GM23248 (cell line): Measurements from ENCODE around the gene VTCN1. TPM values are rescaled to one million over a fixed set of nuclear protein-coding genes. Genes with fewer than 3 reads are reported as not detected.
A peak's percentile ranks its signal among the peaks of the same experiment; 100 is the strongest.

Source experiments
- DNase-seq: peaks from one replicate; pipeline ENCODE4 v3.0.0-alpha.2; 2015
- H2AFZ ChIP-seq: fragments of 200-600 bp; sonication (generic); 2 replicates; pipeline ENCODE4 v1.6.1; 2016; ENCODE audit warnings: antibody characterized with exemption
- H3F3A ChIP-seq: fragments of 200-600 bp; sonication (generic); 2 replicates; pipeline ENCODE4 v1.6.1; 2016; ENCODE audit warnings: mild to moderate bottlenecking, antibody characterized with exemption, mixed run types; ENCODE audit not compliant: insufficient read depth
- H3K27ac ChIP-seq: fragments of 200-600 bp; sonication (generic); 2 replicates; pipeline ENCODE4 v1.5.1; 2016; ENCODE audit warnings: mild to moderate bottlenecking
- H3K27me3 ChIP-seq: fragments of 200-600 bp; sonication (generic); replicated peaks from 2 replicates; pipeline ENCODE4 v1.6.1; 2016; ENCODE audit warnings: mild to moderate bottlenecking; ENCODE audit not compliant: insufficient read depth
- H3K36me3 ChIP-seq: fragments of 200-600 bp; sonication (generic); 2 replicates; pipeline ENCODE4 v1.6.1; 2016; ENCODE audit warnings: low read depth, mild to moderate bottlenecking
- H3K4me1 ChIP-seq: fragments of 200-600 bp; sonication (generic); 2 replicates; pipeline ENCODE4 v1.6.1; 2016; ENCODE audit warnings: mild to moderate bottlenecking; ENCODE audit not compliant: insufficient read depth
- H3K4me2 ChIP-seq: fragments of 200-600 bp; sonication (generic); one replicate; pipeline ENCODE4 v1.6.1; 2016; ENCODE audit warnings: mild to moderate bottlenecking; ENCODE audit not compliant: unreplicated experiment
- H3K4me3 ChIP-seq: fragments of 200-600 bp; sonication (generic); 2 replicates; pipeline ENCODE4 v1.5.1; 2016; ENCODE audit warnings: mild to moderate bottlenecking
- H3K79me2 ChIP-seq: fragments of 200-600 bp; sonication (generic); 2 replicates; pipeline ENCODE4 v1.6.1; 2016; ENCODE audit warnings: mild to moderate bottlenecking; ENCODE audit not compliant: insufficient read depth
- H3K9ac ChIP-seq: fragments of 200-600 bp; sonication (generic); 2 replicates; pipeline ENCODE4 v1.6.1; 2016; ENCODE audit warnings: mild to moderate bottlenecking
- H3K9me2 ChIP-seq: fragments of 200-600 bp; sonication (generic); 2 replicates; pipeline ENCODE4 v1.6.1; 2016; ENCODE audit warnings: mixed run types, mild to moderate bottlenecking, moderate library complexity; ENCODE audit not compliant: insufficient read depth
- H3K9me3 ChIP-seq: fragments of 200-600 bp; sonication (generic); one replicate; pipeline ENCODE4 v1.6.1; 2017; ENCODE audit warnings: low read depth
- H4K20me1 ChIP-seq: fragments of 200-600 bp; sonication (generic); 2 replicates; pipeline ENCODE4 v1.6.0; 2016; ENCODE audit not compliant: insufficient read depth
- EZH2 ChIP-seq: fragments of 200-600 bp; sonication (generic); IDR thresholded peaks from 2 replicates; pipeline ENCODE4 v1.6.1; 2018; ENCODE audit warnings: antibody characterized with exemption, mild to moderate bottlenecking; ENCODE audit not compliant: insufficient read depth, poor library complexity, severe bottlenecking
- EZH2phosphoT487 ChIP-seq: fragments of 200-600 bp; sonication (generic); IDR thresholded peaks from 2 replicates; pipeline ENCODE4 v1.6.1; 2018; ENCODE audit warnings: antibody characterized with exemption, moderate library complexity, mild to moderate bottlenecking, low read depth; ENCODE audit not compliant: insufficient read depth
- WGBS, 2 experiments: methylation state at CpG; one replicate each; pipeline ENCODE4 v1.1.6; 2015 to 2017; ENCODE audit warnings: low lambda C conversion rate in 2 of 2, low coverage in 1 of 2; ENCODE audit errors: missing lambda C conversion rate in 2 of 2; 5-methylcytosine and 5-hydroxymethylcytosine counted together
- in situ Hi-C: fragments of 300-500 bp; cut with MboI; formaldehyde crosslinking; loops from 2 replicates; pipeline ENCODE4 v1.15.0; 2020
- polyA plus RNA-seq: library from polyadenylated mRNA; unstranded; fragments of >200 nt; fragmentation: Nextera tagmentation; extraction: Ambion mirVana; gene quantifications from 2 replicates; pipeline ENCODE4 v1.2.1, GENCODE V29; 2016
- total RNA-seq: library from RNA; depleted of rRNA; stranded (reverse); fragments of >200 nt; shearing (Covaris generic); gene quantifications from 2 replicates; pipeline ENCODE4 v1.2.3, GENCODE V29; 2014

Gene VTCN1
- total and polyA plus RNA-seq, 2 experiments from 2014 or later: not detected

GRCh38 chr1:117237726-117238381 lies 27.1 kb upstream of the VTCN1 start:
- Histone ChIP-seq H3K9me3 (no peaks in the 10 kb centered on the region), H3K27ac (no peak overlapping the region), H3K4me1 (no peaks in the 10 kb centered on the region), H4K20me1 (no peaks in the 10 kb centered on the region), H3K9ac (no peak overlapping the region), H2AFZ (peak overlapping the region; percentile 42; the same call in 1 of the 2 replicates), H3K36me3 (no peaks in the 10 kb centered on the region), H3K79me2 (no peaks in the 10 kb centered on the region), H3K27me3 (no peaks in the 10 kb centered on the region), H3K9me2 (no peaks in the 10 kb centered on the region), H3K4me3 (no peak overlapping the region), H3F3A (no peaks in the 10 kb centered on the region), H3K4me2 (no peak overlapping the region)
- TF ChIP-seq EZH2 (no peak), EZH2phosphoT487 (no peak)
- 2 to 5% methylated on average over 1 of the region's 1 CpG for WGBS, 2 experiments
- in situ Hi-C loops: no loop called here
- peak; percentile 61 for DNase-seq

GRCh38 chr1:117235863-117236465 lies 25.2 kb upstream of the VTCN1 start:
- no peaks in the 10 kb centered on the region for H3K9me3 ChIP-seq
- no peaks in the 10 kb centered on the region for H3K9me2 ChIP-seq
- in situ Hi-C loops: no loop called here
- no peaks in the 10 kb centered on the region for H3F3A ChIP-seq
- no peaks in the 10 kb centered on the region for H3K4me1 ChIP-seq
- 35 to 46% methylated on average over 2 of the region's 2 CpGs for WGBS, 2 experiments
- no peak overlapping the region for H3K9ac ChIP-seq
- H3K4me2 ChIP-seq: no peak overlapping the region
- H2AFZ ChIP-seq: no peak overlapping the region
- TF ChIP-seq EZH2: no peak
- TF ChIP-seq EZH2phosphoT487: no peak
- no peak overlapping the region for H3K4me3 ChIP-seq
- no peak for DNase-seq
- H4K20me1 ChIP-seq: no peaks in the 10 kb centered on the region
- no peaks in the 10 kb centered on the region for H3K79me2 ChIP-seq
- H3K27ac ChIP-seq: no peak overlapping the region
- no peaks in the 10 kb centered on the region for H3K27me3 ChIP-seq
- no peaks in the 10 kb centered on the region for H3K36me3 ChIP-seq

- Histone ChIP-seq H3F3A (no peaks in the 10 kb centered on the region), H3K9me2 (no peaks in the 10 kb centered on the region), H3K79me2 (no peaks in the 10 kb centered on the region), H3K36me3 (no peaks in the 10 kb centered on the region), H3K4me1 (no peaks in the 10 kb centered on the region), H3K27ac (no peak overlapping the region), H3K9me3 (no peaks in the 10 kb centered on the region), H3K4me3 (no peak overlapping the region), H4K20me1 (no peaks in the 10 kb centered on the region), H3K9ac (no peak overlapping the region), H3K4me2 (no peak overlapping the region), H3K27me3 (0 out of 2 replicates have a peak, but pooled peaks cover 5% of the 10 kb centered on the region), H2AFZ (no peak overlapping the region)
- in situ Hi-C loops: no loop called here
- no peak for TF ChIP-seq EZH2
- TF ChIP-seq EZH2phosphoT487: no peak
- WGBS, 2 experiments: 20 to 21% methylated on average over 2 of the region's 2 CpGs
- no peak for DNase-seq
Measured at GRCh38 chr1:117232531-117232930, 21.8 kb upstream of the VTCN1 start.

GRCh38 chr1:117231748-117232373 lies 21.1 kb upstream of the VTCN1 start:
- H3K9me3 ChIP-seq: no peaks in the 10 kb centered on the region
- 24 to 27% methylated on average over 4 of the region's 4 CpGs for WGBS, 2 experiments
- no peak overlapping the region for H3K4me3 ChIP-seq
- H3K79me2 ChIP-seq: no peaks in the 10 kb centered on the region
- no peak overlapping the region for H3K9ac ChIP-seq
- TF ChIP-seq EZH2: no peak
- no peak for TF ChIP-seq EZH2phosphoT487
- H3K36me3 ChIP-seq: no peaks in the 10 kb centered on the region
- 0 out of 2 replicates have a peak, but pooled peaks cover 5% of the 10 kb centered on the region for H3K27me3 ChIP-seq
- H2AFZ ChIP-seq: no peak overlapping the region
- no peak overlapping the region for H3K27ac ChIP-seq
- no peaks in the 10 kb centered on the region for H3F3A ChIP-seq
- H4K20me1 ChIP-seq: no peaks in the 10 kb centered on the region
- in situ Hi-C loops: no loop called here
- no peak for DNase-seq
- H3K4me2 ChIP-seq: no peak overlapping the region
- H3K9me2 ChIP-seq: no peaks in the 10 kb centered on the region
- H3K4me1 ChIP-seq: no peaks in the 10 kb centered on the region
